H9 (cell line): ENCODE results near the gene SLC37A4. TPM values are rescaled to one million over a fixed set of nuclear protein-coding genes. Genes with fewer than 3 reads are reported as not detected.

ENCODE experiments used
- DNase-seq: peaks from one replicate; pipeline ENCODE4 v3.0.0-alpha.2; 2017
- H2AFZ ChIP-seq: one replicate; pipeline ENCODE4 v1.6.1; 2013; ENCODE audit warnings: mild to moderate bottlenecking, low read length, control low read depth, moderate library complexity
- H2AK5ac ChIP-seq: 2 replicates; pipeline ENCODE4 v1.6.1; 2013; ENCODE audit warnings: low read length, control low read depth, mixed read lengths; ENCODE audit not compliant: insufficient read length
- H2BK120ac ChIP-seq: one replicate; pipeline ENCODE4 v1.6.1; 2013; ENCODE audit warnings: low read depth, mild to moderate bottlenecking, low read length, control low read depth, inconsistent platforms; ENCODE audit not compliant: poor library complexity, severe bottlenecking
- H2BK12ac ChIP-seq: 2 replicates; pipeline ENCODE4 v1.6.1; 2013; ENCODE audit warnings: low read length, control low read depth, mixed read lengths, low read depth; ENCODE audit not compliant: insufficient read length
- H2BK15ac ChIP-seq: 2 replicates; pipeline ENCODE4 v1.6.1; 2013; ENCODE audit warnings: low read depth, low read length, control low read depth
- H2BK20ac ChIP-seq: one replicate; pipeline ENCODE4 v1.6.1; 2013; ENCODE audit warnings: low read depth, mild to moderate bottlenecking, low read length, control low read depth, inconsistent platforms; ENCODE audit not compliant: poor library complexity, severe bottlenecking
- H2BK5ac ChIP-seq: 2 replicates; pipeline ENCODE4 v1.6.1; 2013; ENCODE audit warnings: low read length, control low read depth, mixed read lengths; ENCODE audit not compliant: insufficient read length
- H3K14ac ChIP-seq: 2 replicates; pipeline ENCODE4 v1.6.1; 2013; ENCODE audit warnings: low read length, control low read depth; ENCODE audit not compliant: insufficient read depth
- H3K18ac ChIP-seq: 2 replicates; pipeline ENCODE4 v1.6.1; 2013; ENCODE audit warnings: low read depth, mild to moderate bottlenecking, mixed read lengths, low read length, control low read depth; ENCODE audit not compliant: insufficient read length
- H3K23ac ChIP-seq: 2 replicates; pipeline ENCODE4 v1.6.1; 2013; ENCODE audit warnings: low read length, control low read depth, mixed read lengths, low read depth; ENCODE audit not compliant: insufficient read length
- H3K23me2 ChIP-seq: 2 replicates; pipeline ENCODE4 v1.6.1; 2013; ENCODE audit warnings: low read depth, mild to moderate bottlenecking, mixed read lengths, low read length, control low read depth; ENCODE audit not compliant: insufficient read length, poor library complexity, severe bottlenecking
- H3K27ac ChIP-seq: 2 replicates; pipeline ENCODE4 v1.5.1; 2013; ENCODE audit warnings: low read length, control low read depth, mixed read lengths, low read depth; ENCODE audit not compliant: insufficient read length
- H3K27me3 ChIP-seq: 2 replicates; pipeline ENCODE4 v1.6.1; 2013; ENCODE audit warnings: low read length, control low read depth, inconsistent platforms; ENCODE audit not compliant: insufficient read depth
- H3K4ac ChIP-seq: 2 replicates; pipeline ENCODE4 v1.6.1; 2013; ENCODE audit warnings: low read depth, mild to moderate bottlenecking, control low read depth, inconsistent platforms, low read length, moderate library complexity
- H3K4me1 ChIP-seq: 2 replicates; pipeline ENCODE4 v1.6.1; 2013; ENCODE audit warnings: low read length, control low read depth, inconsistent platforms; ENCODE audit not compliant: insufficient read depth
- H3K4me2 ChIP-seq: 2 replicates; pipeline ENCODE4 v1.6.1; 2013; ENCODE audit warnings: low read length, control low read depth, mixed read lengths; ENCODE audit not compliant: insufficient read length, insufficient read depth
- H3K56ac ChIP-seq: 2 replicates; pipeline ENCODE4 v1.6.1; 2013; ENCODE audit warnings: low read depth, mild to moderate bottlenecking, mixed read lengths, low read length, control low read depth; ENCODE audit not compliant: insufficient read length
- H3K79me1 ChIP-seq: 2 replicates; pipeline ENCODE4 v1.6.1; 2013; ENCODE audit warnings: low read depth, mild to moderate bottlenecking, moderate library complexity, low read length, control low read depth, inconsistent platforms; ENCODE audit not compliant: insufficient read depth, poor library complexity, severe bottlenecking
- H3K79me2 ChIP-seq: 2 replicates; pipeline ENCODE4 v1.6.1; 2013; ENCODE audit warnings: low read length, control low read depth, inconsistent platforms; ENCODE audit not compliant: insufficient read depth
- H3K9ac ChIP-seq: 2 replicates; pipeline ENCODE4 v1.6.1; 2013; ENCODE audit warnings: low read length, control low read depth, mixed read lengths; ENCODE audit not compliant: insufficient read length; ENCODE audit errors: extremely low read depth
- H3K9me3 ChIP-seq: one replicate; pipeline ENCODE4 v1.6.1; 2013; ENCODE audit warnings: low read depth, low read length, inconsistent platforms; ENCODE audit not compliant: control insufficient read depth
- H3T11ph ChIP-seq: one replicate; pipeline ENCODE4 v1.6.1; 2013; ENCODE audit warnings: mild to moderate bottlenecking, low read length, control low read depth, inconsistent platforms
- H4K20me1 ChIP-seq: one replicate; pipeline ENCODE4 v1.6.1; 2013; ENCODE audit not compliant: control insufficient read depth, insufficient read length, insufficient read depth
- H4K5ac ChIP-seq: 2 replicates; pipeline ENCODE4 v1.6.1; 2013; ENCODE audit warnings: low read depth, mild to moderate bottlenecking, mixed read lengths, low read length, control low read depth; ENCODE audit not compliant: insufficient read length
- H4K8ac ChIP-seq: replicated peaks from 2 replicates; pipeline ENCODE4 v1.6.1; 2013; ENCODE audit warnings: low read length, control low read depth, mixed read lengths, low read depth; ENCODE audit not compliant: insufficient read length
- H4K91ac ChIP-seq: 2 replicates; pipeline ENCODE4 v1.6.1; 2013; ENCODE audit warnings: low read depth, mild to moderate bottlenecking, moderate library complexity, mixed read lengths, low read length, control low read depth; ENCODE audit not compliant: insufficient read length
- H3K27ac Mint-ChIP-seq, 3 experiments: 2 replicates in 2 of 3; 3 replicates in 1 of 3; pipeline ENCODE4 v1.8.0; 2020 to 2021; ENCODE audit warnings: mixed read lengths in 3 of 3, mild to moderate bottlenecking in 1 of 3, moderate library complexity in 1 of 3
- H3K27me3 Mint-ChIP-seq: 2 replicates; pipeline ENCODE4 v1.8.0; 2021; ENCODE audit warnings: low read depth, mild to moderate bottlenecking, moderate library complexity, mixed read lengths
- H3K36me3 Mint-ChIP-seq, 3 experiments: 2 replicates in 2 of 3; 3 replicates in 1 of 3; pipeline ENCODE4 v1.8.0; 2020 to 2021; ENCODE audit warnings: low read depth in 3 of 3, mixed read lengths in 3 of 3; ENCODE audit not compliant: insufficient read depth in 1 of 3
- H3K4me1 Mint-ChIP-seq, 2 experiments: 2 replicates each; pipeline ENCODE4 v1.8.0; 2020; ENCODE audit warnings: mixed read lengths in 2 of 2
- H3K4me3 Mint-ChIP-seq, 2 experiments: 2 replicates in 1 of 2; 3 replicates in 1 of 2; pipeline ENCODE4 v1.8.0; 2020 to 2021; ENCODE audit warnings: mild to moderate bottlenecking in 2 of 2, mixed read lengths in 2 of 2, moderate library complexity in 1 of 2
- H3K9me3 Mint-ChIP-seq, 2 experiments: 2 replicates in 1 of 2; 3 replicates in 1 of 2; pipeline ENCODE4 v1.8.0; 2020; ENCODE audit warnings: mild to moderate bottlenecking in 2 of 2, mixed read lengths in 2 of 2, moderate library complexity in 1 of 2
- WGBS: extraction: QIAGEN DNeasy Blood & Tissue Kit; methylation state at CpG from one replicate; pipeline ENCODE4 v1.1.7; 2013; ENCODE audit warnings: missing lambda C conversion rate, low lambda C conversion rate, mixed read lengths; ENCODE audit not compliant: insufficient read length; ENCODE audit errors: extremely low coverage; 5-methylcytosine and 5-hydroxymethylcytosine counted together
- total RNA-seq: library from RNA; stranded (reverse); gene quantifications from 2 replicates; pipeline ENCODE4 v1.2.1, GENCODE V29; 2021
- TF ChIP-seq, protein P1 (sequence below): fragments of 200-600 bp; sonication (generic); conservative IDR thresholded peaks from 3 replicates; pipeline ENCODE4 v1.8.0; 2021; ENCODE audit warnings: antibody characterized with exemption, mild to moderate bottlenecking

SLC37A4 gene
- total RNA-seq, 1 experiment from 2014 or later, result 41.0 TPM

GRCh38 chr11:119046489-119046888 lies 15.8 kb upstream of the SLC37A4 start:
- DNase-seq, result no peak
- Histone ChIP-seq H3T11ph (no peak overlapping the region), H2BK120ac (no peak overlapping the region), H2AFZ (no peak overlapping the region), H3K79me2 (no peaks in the 10 kb centered on the region), H4K5ac (no peak overlapping the region), H2BK5ac (no peak overlapping the region), H3K23me2 (no peaks in the 10 kb centered on the region), H3K56ac (no peak overlapping the region), H4K91ac (no peak overlapping the region), H3K23ac (no peak overlapping the region), H3K4me1 (no peaks in the 10 kb centered on the region), H2BK20ac (no peak overlapping the region), H2AK5ac (no peak overlapping the region), H3K14ac (no peak overlapping the region), H3K27me3 (no peaks in the 10 kb centered on the region), H3K27ac (no peak overlapping the region), H3K4ac (no peak overlapping the region), H3K4me2 (no peak overlapping the region), H4K8ac (no peak overlapping the region), H2BK12ac (no peak overlapping the region), H2BK15ac (no peak overlapping the region), H3K9me3 (no peaks in the 10 kb centered on the region), H3K9ac (no peak overlapping the region), H3K18ac (no peak overlapping the region), H3K79me1 (no peaks in the 10 kb centered on the region), H4K20me1 (no peaks in the 10 kb centered on the region)
- Mint-ChIP-seq H3K27me3 (no peaks in the 10 kb centered on the region), H3K9me3 (no peaks in the 10 kb centered on the region), H3K27ac (no peak overlapping the region; a peak in 1 of 7 replicates), H3K4me1 (peaks cover 2 to 13% of the 10 kb centered on the region in 2 experiments; a peak in 3 of 4 replicates), H3K36me3 (peaks cover 53 to 72% (median 62%) of the 10 kb centered on the region in 3 experiments), H3K4me3 (no peak overlapping the region)
- WGBS, result no CpG with 5 or more reads among the region's 6 CpGs
- TF ChIP-seq, protein P1, sequence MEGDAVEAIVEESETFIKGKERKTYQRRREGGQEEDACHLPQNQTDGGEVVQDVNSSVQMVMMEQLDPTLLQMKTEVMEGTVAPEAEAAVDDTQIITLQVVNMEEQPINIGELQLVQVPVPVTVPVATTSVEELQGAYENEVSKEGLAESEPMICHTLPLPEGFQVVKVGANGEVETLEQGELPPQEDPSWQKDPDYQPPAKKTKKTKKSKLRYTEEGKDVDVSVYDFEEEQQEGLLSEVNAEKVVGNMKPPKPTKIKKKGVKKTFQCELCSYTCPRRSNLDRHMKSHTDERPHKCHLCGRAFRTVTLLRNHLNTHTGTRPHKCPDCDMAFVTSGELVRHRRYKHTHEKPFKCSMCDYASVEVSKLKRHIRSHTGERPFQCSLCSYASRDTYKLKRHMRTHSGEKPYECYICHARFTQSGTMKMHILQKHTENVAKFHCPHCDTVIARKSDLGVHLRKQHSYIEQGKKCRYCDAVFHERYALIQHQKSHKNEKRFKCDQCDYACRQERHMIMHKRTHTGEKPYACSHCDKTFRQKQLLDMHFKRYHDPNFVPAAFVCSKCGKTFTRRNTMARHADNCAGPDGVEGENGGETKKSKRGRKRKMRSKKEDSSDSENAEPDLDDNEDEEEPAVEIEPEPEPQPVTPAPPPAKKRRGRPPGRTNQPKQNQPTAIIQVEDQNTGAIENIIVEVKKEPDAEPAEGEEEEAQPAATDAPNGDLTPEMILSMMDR, result no peak
